ENCODE results near the gene ZNF790. TPM values are rescaled to one million over a fixed set of nuclear protein-coding genes. Genes with fewer than 3 reads are reported as not detected.

Gene ZNF790
- total RNA-seq, result 10 to 100 TPM in 1 of 2 donors, 1 to 10 TPM in 1; 5.6 to 11.8 TPM

DNA sequence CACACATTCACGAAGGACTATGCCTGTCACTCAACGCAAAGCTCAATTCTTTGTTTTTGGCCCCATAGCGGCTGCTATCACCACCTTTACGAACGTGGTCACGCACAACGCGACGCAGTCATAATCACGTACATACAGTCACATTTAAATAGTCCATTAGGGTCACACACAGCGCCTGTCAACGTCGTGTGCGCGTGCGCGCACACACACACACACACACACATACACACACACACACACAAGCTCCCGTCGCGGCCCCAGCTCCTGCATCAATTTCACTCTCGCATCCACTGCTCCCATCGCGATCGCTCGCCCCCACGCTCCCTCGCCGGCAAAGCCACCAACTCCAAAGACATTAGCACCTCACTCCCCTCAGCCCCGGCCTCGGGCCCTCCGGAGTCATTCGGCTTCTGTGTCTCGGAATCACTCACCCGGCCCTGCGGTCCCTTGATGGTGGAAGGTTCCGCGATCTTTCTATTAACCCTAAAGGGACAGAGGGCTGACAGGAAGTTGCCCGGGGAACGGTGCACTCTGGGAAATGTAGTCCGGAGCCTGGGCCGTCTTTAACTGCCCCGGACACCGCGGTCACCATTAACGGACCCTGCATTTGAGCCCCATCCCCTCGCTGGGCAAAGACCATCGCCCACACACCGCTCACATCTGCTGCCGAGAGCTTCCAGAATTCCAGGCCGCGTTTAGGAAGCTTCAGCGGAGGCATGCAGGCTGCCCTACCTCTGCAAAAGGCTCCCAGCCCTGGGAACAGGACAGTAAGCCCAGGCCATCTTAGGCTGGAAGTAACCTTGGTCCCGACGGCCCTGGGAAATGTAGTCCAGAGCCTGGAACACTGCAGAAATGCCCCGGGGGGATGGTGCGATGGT, at the start of gene ZNF790:
TSS of gene ZNF790 (minus strand) at position 482 of the 878 bp plus-strand sequence. CDS start 12,768 bp downstream, outside the sequence.
- ATAC-seq (replicated peaks), result peak; percentile 96
- H3K4me1 Mint-ChIP-seq, result peaks cover 7% of the 10 kb centered on the region
- H3K9me3 Mint-ChIP-seq, result peaks cover 16% of the 10 kb centered on the region
- no peak within 1 kb of the TSS for H3K27ac Mint-ChIP-seq
- H3K27me3 Mint-ChIP-seq, result no peaks in the 10 kb centered on the region
- peaks cover 51% of the 10 kb centered on the region for H3K36me3 Mint-ChIP-seq (ENCODE audit: low read depth)
- no peak within 1 kb of the TSS for H3K4me3 Mint-ChIP-seq

DNA sequence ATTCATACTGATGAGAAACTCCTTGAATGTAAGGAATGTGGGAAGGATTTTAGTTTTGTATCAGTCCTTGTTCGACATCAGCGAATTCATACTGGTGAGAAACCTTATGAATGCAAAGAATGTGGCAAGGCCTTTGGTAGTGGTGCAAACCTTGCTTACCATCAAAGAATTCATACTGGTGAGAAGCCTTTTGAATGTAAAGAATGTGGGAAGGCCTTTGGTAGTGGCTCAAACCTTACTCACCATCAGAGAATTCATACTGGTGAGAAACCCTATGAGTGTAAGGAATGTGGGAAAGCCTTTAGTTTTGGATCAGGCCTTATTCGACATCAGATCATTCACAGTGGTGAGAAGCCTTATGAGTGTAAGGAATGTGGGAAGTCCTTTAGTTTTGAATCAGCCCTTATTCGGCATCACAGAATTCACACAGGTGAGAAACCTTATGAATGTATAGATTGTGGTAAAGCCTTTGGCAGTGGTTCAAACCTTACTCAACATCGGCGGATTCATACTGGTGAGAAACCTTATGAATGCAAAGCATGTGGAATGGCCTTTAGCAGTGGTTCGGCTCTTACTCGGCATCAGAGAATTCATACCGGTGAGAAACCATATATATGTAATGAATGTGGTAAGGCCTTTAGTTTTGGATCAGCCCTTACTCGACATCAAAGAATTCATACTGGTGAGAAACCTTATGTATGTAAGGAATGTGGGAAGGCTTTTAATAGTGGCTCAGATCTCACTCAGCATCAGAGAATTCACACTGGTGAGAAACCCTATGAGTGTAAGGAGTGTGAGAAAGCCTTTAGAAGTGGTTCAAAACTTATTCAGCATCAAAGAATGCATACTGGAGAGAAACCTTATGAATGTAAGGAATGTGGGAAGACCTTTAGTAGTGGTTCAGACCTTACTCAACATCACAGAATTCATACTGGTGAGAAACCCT, 39.1 kb upstream of the ZNF790 start:
- no peak overlapping the region for H3K4me3 Mint-ChIP-seq
- H3K4me1 Mint-ChIP-seq, result no peaks in the 10 kb centered on the region
- H3K36me3 Mint-ChIP-seq (ENCODE audit: low read depth), result peaks cover 72% of the 10 kb centered on the region
- ATAC-seq (replicated peaks), result no peak
- peaks cover 31% of the 10 kb centered on the region for H3K9me3 Mint-ChIP-seq
- H3K27ac Mint-ChIP-seq, result no peak overlapping the region
- no peaks in the 10 kb centered on the region for H3K27me3 Mint-ChIP-seq

DNA sequence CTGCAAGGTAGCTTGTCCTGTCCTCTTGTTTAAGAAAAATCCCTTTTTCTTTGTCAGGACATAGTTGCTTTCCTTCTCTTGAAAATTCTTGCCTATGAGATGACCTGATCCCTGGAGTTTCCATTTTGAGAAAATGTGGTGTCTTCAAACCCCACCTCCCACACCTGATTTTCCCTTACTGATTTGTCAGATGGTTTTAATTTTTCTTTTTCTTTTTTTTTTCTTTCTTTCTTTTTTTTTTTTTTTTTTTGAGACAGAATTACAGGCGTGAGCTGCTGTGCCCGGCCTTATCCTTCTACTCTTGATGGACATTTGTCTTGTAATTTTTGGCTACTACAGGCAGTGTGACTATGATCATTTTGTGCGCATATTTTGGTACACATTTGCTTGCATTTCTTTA, 13.7 kb upstream of the ZNF790 start:
- no peak for ATAC-seq (replicated peaks)
- peaks cover 5% of the 10 kb centered on the region for H3K36me3 Mint-ChIP-seq (ENCODE audit: low read depth)
- no peak overlapping the region for H3K27ac Mint-ChIP-seq
- H3K4me3 Mint-ChIP-seq, result no peak overlapping the region
- no peaks in the 10 kb centered on the region for H3K27me3 Mint-ChIP-seq
- peaks cover 21% of the 10 kb centered on the region for H3K9me3 Mint-ChIP-seq
- H3K4me1 Mint-ChIP-seq, result peaks cover 17% of the 10 kb centered on the region

DNA sequence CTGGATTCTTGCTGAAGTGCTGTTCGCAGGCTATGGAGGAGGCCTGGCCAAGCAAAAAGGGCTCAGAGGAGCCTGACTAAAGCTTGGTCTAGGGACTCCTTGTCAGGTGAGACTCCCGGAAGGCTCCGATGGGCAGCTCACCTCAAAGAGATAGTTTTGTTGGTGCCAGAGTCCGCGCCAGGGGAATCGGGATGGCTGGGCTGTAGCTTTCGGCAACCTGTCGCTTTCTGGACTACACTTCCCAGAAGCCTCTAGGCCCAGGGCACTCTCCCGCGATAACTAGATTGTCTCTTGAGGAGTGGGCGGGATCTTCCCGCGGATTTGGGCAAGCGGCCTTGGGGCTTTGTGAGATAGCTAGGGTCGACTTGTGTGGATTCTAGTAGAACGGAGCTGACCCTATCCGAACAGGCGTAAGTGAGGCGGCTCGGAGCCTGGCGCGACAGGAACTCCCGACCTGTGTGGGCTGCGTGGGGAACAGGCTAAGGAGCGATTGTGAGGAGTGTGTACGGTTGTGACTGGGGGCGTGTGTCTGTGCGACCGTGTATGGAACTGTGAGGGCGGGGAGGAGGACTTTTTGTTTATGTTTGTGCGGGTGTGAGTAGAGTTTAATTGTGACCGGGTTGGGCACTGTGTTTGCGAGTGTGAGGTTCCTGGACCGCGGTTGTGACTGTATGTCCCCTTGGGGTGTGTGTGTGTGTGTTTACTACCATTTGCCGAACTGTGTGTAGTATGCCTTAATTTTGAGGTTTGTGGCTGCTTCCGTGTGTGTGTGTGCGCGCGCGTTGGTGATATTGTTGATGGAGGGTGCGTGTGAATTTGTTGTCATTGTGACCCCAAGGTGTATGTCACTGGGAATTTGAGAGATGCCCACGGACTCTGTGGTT, 12.6 kb upstream of the ZNF790 start, which contains the start of gene ZNF345:
TSS of gene ZNF345 (plus strand) at position 318 of the 884 bp plus-strand sequence. CDS start 25,955 bp downstream, outside the sequence.
- ATAC-seq (replicated peaks), result peak; percentile 81
- Mint-ChIP-seq H3K4me3 (no peak within 1 kb of the TSS), H3K36me3 (ENCODE audit: low read depth) (peaks cover 15% of the 10 kb centered on the region), H3K9me3 (peaks cover 17% of the 10 kb centered on the region), H3K27ac (no peak within 1 kb of the TSS), H3K4me1 (peaks cover 15% of the 10 kb centered on the region), H3K27me3 (no peaks in the 10 kb centered on the region)

DNA sequence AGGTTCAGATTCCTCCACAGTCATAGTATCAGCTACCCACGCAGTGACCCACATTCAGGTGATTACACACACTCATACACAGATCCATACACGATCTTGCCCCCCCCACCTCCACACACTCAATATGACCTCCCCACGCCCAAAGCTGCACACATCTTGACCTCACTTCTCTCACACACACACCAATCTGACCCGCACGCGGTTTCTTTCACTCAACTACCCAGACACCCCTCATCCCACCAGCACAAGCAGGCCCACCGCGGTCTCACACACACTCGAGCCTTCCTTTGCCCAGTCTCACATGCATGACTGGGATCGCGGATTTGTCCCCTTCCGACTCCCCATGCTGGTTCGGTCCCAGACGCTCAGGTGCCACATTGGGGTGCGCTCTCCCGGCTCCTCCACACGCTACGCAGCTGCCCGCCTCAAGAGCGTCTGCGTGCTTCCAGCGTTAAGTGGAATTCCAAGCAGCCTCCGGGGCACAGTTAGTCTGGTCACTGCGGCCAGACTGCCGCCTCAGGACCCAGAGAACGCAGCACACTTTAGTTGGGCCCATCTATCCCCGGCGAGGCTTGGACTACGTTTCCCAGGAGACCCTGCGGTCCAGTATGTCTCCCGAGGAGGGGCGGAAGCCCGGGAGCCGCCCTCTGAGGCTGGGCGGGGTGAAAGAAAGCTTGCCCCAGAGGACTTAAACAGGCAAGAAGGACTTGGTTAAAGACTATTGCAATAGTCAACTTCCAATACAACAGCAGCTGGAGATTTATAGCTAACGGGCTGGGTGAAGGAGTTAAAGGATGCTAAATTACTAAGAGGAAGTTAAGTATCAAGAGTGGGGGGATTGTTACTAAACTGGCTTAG, 11.7 kb upstream of the ZNF790 start:
- H3K9me3 Mint-ChIP-seq, result peaks cover 13% of the 10 kb centered on the region
- H3K27ac Mint-ChIP-seq, result no peak overlapping the region
- peaks cover 23% of the 10 kb centered on the region for H3K36me3 Mint-ChIP-seq (ENCODE audit: low read depth)
- ATAC-seq (replicated peaks), result peak; percentile 90
- no peak overlapping the region for H3K4me3 Mint-ChIP-seq
- peaks cover 12% of the 10 kb centered on the region for H3K4me1 Mint-ChIP-seq
- no peaks in the 10 kb centered on the region for H3K27me3 Mint-ChIP-seq

DNA sequence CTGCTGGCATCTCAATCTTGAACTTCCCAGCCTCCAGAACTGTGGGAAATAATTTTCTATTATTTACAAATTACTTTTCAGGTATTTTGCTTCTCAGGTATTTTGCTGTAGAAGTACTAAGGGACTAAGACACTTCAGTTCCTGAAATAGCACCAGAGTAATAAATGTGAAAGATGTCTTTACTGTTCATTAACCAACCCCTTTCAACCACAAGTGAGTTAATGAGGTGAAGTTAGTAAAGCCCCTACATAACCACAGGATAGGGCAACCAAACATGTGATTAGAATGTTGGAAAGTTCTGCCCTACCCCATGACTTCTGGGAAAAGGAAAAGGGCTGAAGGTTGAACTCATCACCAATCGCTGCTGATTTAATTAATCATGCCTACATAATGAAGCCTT, 9.8 kb upstream of the ZNF790 start:
- peaks cover 12% of the 10 kb centered on the region for H3K4me1 Mint-ChIP-seq
- H3K4me3 Mint-ChIP-seq, result no peak overlapping the region
- H3K36me3 Mint-ChIP-seq (ENCODE audit: low read depth), result peaks cover 39% of the 10 kb centered on the region
- ATAC-seq (replicated peaks), result no peak
- H3K27me3 Mint-ChIP-seq, result no peaks in the 10 kb centered on the region
- peaks cover 4% of the 10 kb centered on the region for H3K9me3 Mint-ChIP-seq
- H3K27ac Mint-ChIP-seq, result no peak overlapping the region

DNA sequence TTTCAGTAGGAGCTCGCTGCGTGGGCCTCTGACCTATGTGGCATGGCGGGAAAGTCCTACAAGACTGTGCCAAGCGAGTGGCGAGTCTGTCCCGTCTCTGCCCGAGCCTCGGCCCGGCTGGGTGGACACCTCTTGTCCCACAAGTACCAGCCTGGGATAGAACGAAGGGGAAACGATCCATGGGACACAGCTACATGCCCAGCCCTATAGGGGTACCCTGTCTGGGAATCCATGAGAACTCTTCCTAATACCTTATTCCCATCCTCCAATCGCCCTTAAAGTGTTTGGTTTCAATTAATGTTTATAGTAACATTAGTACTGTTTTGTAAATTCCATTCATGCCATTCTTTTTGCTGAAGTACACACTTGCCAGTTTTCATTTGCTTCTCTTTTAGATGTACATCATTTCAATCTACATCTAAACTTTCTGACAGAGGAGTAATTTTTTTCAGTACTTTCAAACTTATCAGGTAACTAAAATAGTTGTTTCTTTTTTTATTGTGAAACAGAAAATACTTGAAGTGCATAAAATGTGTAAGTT, 667 bp upstream of the ZNF790 start:
- H3K27me3 Mint-ChIP-seq, result no peaks in the 10 kb centered on the region
- no peak overlapping the region for H3K27ac Mint-ChIP-seq
- no peak overlapping the region for H3K4me3 Mint-ChIP-seq

DNA sequence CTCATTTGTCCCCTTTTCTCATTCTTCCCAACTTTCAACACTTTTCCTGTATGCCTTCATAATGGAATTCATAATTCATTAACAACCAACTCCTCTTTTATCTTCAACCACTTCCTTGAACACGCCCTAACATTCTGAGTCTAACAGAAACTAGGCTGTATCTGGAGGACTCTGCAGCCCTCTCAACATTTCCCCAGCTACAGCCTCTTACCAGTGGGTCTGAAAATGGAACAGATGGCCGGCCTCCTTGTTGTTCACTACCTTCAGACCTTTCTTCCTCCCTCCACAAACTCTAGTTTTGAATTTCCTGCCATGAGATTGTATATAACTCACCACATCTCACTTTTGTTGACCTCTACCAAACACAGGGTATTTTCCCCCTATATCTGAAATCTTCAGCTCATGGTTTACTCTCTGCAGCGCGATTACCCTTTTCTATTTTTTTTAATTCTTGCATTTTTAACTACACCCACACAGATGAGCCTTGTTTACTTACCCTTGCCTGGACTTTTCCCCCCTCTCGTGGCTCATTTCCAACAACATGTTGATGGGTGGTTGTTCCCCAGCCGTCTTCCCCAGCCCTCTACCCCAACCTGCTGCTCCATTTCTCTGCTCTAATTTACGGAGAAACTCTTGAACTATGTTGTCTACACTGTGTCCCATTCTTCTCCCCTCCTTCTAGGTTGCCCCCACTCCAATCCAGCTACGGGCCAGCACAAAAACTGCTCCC, 846 bp downstream of the ZNF790 start:
- ATAC-seq (replicated peaks), result peak; percentile 21
- Mint-ChIP-seq H3K27ac (no peak overlapping the region), H3K36me3 (ENCODE audit: low read depth) (peaks cover 53% of the 10 kb centered on the region), H3K27me3 (no peaks in the 10 kb centered on the region), H3K9me3 (peaks cover 20% of the 10 kb centered on the region), H3K4me3 (no peak overlapping the region), H3K4me1 (peaks cover 7% of the 10 kb centered on the region)

More for the DNA sequence above, 667 bp upstream of the ZNF790 start:
- H3K9me3 Mint-ChIP-seq, result peaks cover 16% of the 10 kb centered on the region
- H3K4me1 Mint-ChIP-seq, result peaks cover 7% of the 10 kb centered on the region
- ATAC-seq (replicated peaks), result no peak
- H3K36me3 Mint-ChIP-seq (ENCODE audit: low read depth), result peaks cover 50% of the 10 kb centered on the region

DNA sequence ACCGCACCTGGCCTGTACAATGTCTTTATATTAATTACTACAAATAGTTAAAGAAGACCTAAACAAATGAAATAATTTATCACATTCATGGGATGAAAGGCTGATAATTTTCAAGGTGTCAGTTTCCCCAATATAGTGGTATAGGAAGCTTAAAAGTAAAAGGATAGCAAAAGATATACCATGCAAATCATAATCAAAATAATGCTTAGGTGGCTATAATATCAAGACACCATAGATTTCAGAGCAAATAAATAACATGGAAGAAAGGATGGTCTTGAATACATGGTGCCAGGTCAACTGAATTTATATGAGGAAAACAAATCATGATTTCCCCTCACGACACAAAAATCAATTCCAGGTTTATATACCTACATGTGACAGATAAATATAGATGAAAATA, 4.8 kb downstream of the ZNF790 start:
- no peak overlapping the region for H3K27ac Mint-ChIP-seq
- no peak overlapping the region for H3K4me3 Mint-ChIP-seq
- no peak for ATAC-seq (replicated peaks)
- no peaks in the 10 kb centered on the region for H3K4me1 Mint-ChIP-seq
- peaks cover 71% of the 10 kb centered on the region for H3K36me3 Mint-ChIP-seq (ENCODE audit: low read depth)
- peaks cover 31% of the 10 kb centered on the region for H3K9me3 Mint-ChIP-seq
- no peaks in the 10 kb centered on the region for H3K27me3 Mint-ChIP-seq

DNA sequence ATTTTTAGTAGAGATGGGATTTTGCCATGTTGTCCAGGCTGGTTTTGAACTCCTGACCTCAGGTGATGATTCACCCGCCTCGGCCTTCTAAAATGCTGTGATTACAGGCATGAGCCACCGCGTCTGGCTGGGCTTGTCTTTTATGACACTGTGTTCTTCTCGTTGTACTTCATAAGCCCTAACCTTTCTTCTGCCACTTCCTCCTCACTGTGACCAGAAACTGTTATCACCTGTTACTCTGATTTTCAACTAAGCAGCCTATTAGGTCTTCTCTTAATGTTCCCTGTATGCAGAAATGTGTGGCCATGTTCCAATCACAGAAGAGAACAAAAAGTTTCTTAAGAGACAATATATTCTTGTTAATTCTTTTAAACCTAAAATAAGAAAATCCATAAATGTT, 16.4 kb downstream of the ZNF790 start:
- Mint-ChIP-seq H3K4me3 (no peak overlapping the region), H3K9me3 (peaks cover 35% of the 10 kb centered on the region)
- ATAC-seq (replicated peaks), result no peak

DNA sequence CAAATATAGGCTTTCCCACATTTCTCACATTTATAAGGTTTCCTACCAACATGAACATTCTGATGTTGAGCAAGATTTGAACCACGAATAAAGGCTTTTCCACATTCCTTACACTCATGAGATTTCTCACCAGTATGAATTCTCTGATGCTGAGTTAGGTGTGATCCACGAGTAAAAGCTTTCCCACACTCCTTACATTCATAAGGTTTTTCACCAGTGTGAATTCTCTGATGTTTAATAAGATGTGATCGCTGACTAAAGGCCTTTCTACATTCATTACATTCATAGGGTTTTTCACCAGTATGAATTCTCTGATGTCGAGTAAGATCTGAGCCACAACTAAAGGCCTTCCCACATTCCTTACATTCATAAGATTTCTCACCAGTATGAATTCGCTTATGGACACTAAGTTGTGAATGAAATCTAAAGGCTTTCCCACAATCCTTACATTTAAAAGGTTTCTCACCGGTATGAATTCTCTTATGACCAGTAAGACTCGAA, 19.0 kb downstream of the ZNF790 start:
- H3K36me3 Mint-ChIP-seq (ENCODE audit: low read depth), result peaks cover 97% of the 10 kb centered on the region
- H3K9me3 Mint-ChIP-seq, result peaks cover 23% of the 10 kb centered on the region
- no peak overlapping the region for H3K4me3 Mint-ChIP-seq
- no peaks in the 10 kb centered on the region for H3K27me3 Mint-ChIP-seq
- H3K4me1 Mint-ChIP-seq, result no peaks in the 10 kb centered on the region
- H3K27ac Mint-ChIP-seq, result no peak overlapping the region
- no peak for ATAC-seq (replicated peaks)

More for the DNA sequence above, 16.4 kb downstream of the ZNF790 start:
- Mint-ChIP-seq H3K36me3 (ENCODE audit: low read depth) (peaks cover 95% of the 10 kb centered on the region), H3K4me1 (no peaks in the 10 kb centered on the region), H3K27ac (no peak overlapping the region), H3K27me3 (no peaks in the 10 kb centered on the region)

DNA sequence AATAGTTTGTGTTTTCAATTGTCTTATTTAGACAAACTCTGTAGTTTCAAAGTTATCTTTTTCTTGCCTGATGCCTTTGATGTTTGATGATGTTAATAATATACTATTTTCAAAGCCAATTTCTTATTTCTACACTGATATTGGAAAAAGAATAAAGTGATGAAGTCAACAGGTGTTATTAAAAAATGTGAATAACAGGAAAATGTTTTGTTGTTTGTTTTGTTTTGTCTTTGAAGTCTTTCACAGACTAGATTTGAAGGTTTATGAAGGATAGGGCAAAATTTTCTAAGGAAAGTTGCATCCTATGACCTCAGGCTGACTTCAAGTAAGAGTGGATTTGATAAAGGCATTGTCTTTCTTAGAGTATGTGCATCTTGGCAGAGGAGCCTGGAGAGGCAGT, 31.2 kb downstream of the ZNF790 start:
- H3K4me1 Mint-ChIP-seq, result no peaks in the 10 kb centered on the region
- H3K27ac Mint-ChIP-seq, result no peak overlapping the region
- peaks cover 18% of the 10 kb centered on the region for H3K9me3 Mint-ChIP-seq
- H3K4me3 Mint-ChIP-seq, result no peak overlapping the region
- no peak for ATAC-seq (replicated peaks)
- H3K27me3 Mint-ChIP-seq, result no peaks in the 10 kb centered on the region
- H3K36me3 Mint-ChIP-seq (ENCODE audit: low read depth), result peaks cover 53% of the 10 kb centered on the region
